ENCODE data around the gene CLIP2.
A peak's percentile ranks its signal among the peaks of the same experiment; 100 is the strongest.

The CLIP2 gene

GRCh38 chr7:74365322-74366022 lies 76.3 kb downstream of the CLIP2 start:
- TF ChIP-seq ZNF501 (tag by site-specific recombination; IDR thresholded peaks at IDR 0.05) (no peak), ZNF677 (tag by site-specific recombination; IDR thresholded peaks at IDR 0.05) (no peak), ZNF121 (tag by site-specific recombination; IDR thresholded peaks at IDR 0.05) (peak; percentile 98), REPIN1 (tag by site-specific recombination; IDR thresholded peaks at IDR 0.05; ENCODE audit: low read depth) (no peak), EGR2 (tag by site-specific recombination; IDR thresholded peaks at IDR 0.05; ENCODE audit: low read depth) (no peak), SP2 (tag by site-specific recombination; IDR thresholded peaks at IDR 0.05) (peak; percentile 80), ZNF112 (tag by site-specific recombination; IDR thresholded peaks at IDR 0.05) (no peak), ZNF114 (tag by site-specific recombination; IDR thresholded peaks at IDR 0.05) (no peak), SP3 (tag by site-specific recombination; IDR thresholded peaks at IDR 0.05) (peak; percentile 37; the same call in 1 of the 2 replicates), ZBTB44 (tag by site-specific recombination; IDR thresholded peaks at IDR 0.05) (no peak), ZNF670 (tag by site-specific recombination; IDR thresholded peaks at IDR 0.05; ENCODE audit: low read depth) (no peak), AEBP2 (tag by site-specific recombination; IDR thresholded peaks at IDR 0.05; ENCODE audit: borderline replicate concordance) (no peak), ZNF561 (tag by site-specific recombination; IDR thresholded peaks at IDR 0.05; ENCODE audit: borderline replicate concordance) (no peak), ZNF10 (tag by site-specific recombination; IDR thresholded peaks at IDR 0.05) (no peak), HOXA7 (CRISPR knock-in tag; IDR thresholded peaks at IDR 0.05; ENCODE audit: borderline replicate concordance) (no peak), ZBTB17 (tag by site-specific recombination; IDR thresholded peaks at IDR 0.05) (peak; percentile 83), TSHZ1 (tag by site-specific recombination; IDR thresholded peaks at IDR 0.05; ENCODE audit: borderline replicate concordance) (no peak), ZNF280D (tag by site-specific recombination; IDR thresholded peaks at IDR 0.05) (no peak), ZNF311 (tag by site-specific recombination; IDR thresholded peaks at IDR 0.05; ENCODE audit: borderline replicate concordance) (no peak)
- Histone ChIP-seq H3K27ac (ENCODE audit: extremely low read depth, low read depth, low read length) (no peak overlapping the region), H3K4me1 (ENCODE audit: control insufficient read depth, insufficient read depth, low read length) (peaks cover 2% of the 10 kb centered on the region; the same call in 1 of the 2 replicates), H3K36me3 (ENCODE audit: control insufficient read depth in 2 of 2, insufficient read depth in 1 of 2, low read length in 2 of 2) (no peaks in the 10 kb centered on the region), H3K9me3 (ENCODE audit: control insufficient read depth, insufficient read depth, low read depth, low read length) (no peaks in the 10 kb centered on the region), H3K4me3 (ENCODE audit: low read depth, low read length) (peak overlapping the region; percentile 5; the same call in 1 of the 2 replicates)
- ChIA-PET POLR2A (interaction anchor here (1.3 to 1.7 kb wide), 2 partner anchors 10 to 77 kb away, joined by 4 to 5 read pairs; no protein-coding TSS in a partner anchor), CTCF (interaction anchor here (0.6 to 1.4 kb wide), 4 partner anchors 10 to 144 kb away, joined by 3 read pairs; no protein-coding TSS in a partner anchor)

All from HEK293 (cell line).